A549 (cell line): ENCODE results near the gene PRMT3. TPM values are rescaled to one million over a fixed set of nuclear protein-coding genes. Genes with fewer than 3 reads are reported as not detected.
"Not testable (repeated sequence)": the region's sequence is repeated elsewhere in the genome, so short reads cannot be mapped to it uniquely, and the experiment has no call there.

ENCODE experiments used
- ATAC-seq, 2 experiments: fragments of 200-7000 bp in 1 of 2; fragments of >200 bp in 1 of 2; cut with Nextera tagmentation in 1 of 2; cut with Tn5 transposase in 1 of 2; 3 replicates each; pipeline versions ENCODE4 v1.8.0 to v1.9.1; 2018 to 2020; ENCODE audit warnings: mild to moderate bottlenecking in 1 of 2, moderate library complexity in 1 of 2
- CTCF ChIA-PET: fragments of 300-600 bp; sonication (Branson Sonifier 250); formaldehyde crosslinking; extraction: SDS; loops from one replicate; lab custom pipeline; 2021; ENCODE audit warnings: antibody characterized with exemption, inconsistent platforms; lab: Yijun Ruan, JAX
- POLR2A ChIA-PET: fragments of 350-600 bp; formaldehyde crosslinking; extraction: SDS; loops from one replicate; lab custom pipeline; 2021; ENCODE audit warnings: antibody characterized with exemption, inconsistent platforms; lab: Yijun Ruan, JAX
- DNase-seq, 2 experiments: peaks; one replicate each; pipeline versions ENCODE4 v3.0.0 to v3.0.0-alpha.2; 2011 to 2016; ENCODE audit warnings: low read depth in 1 of 2, low spot score in 1 of 2
- FAIRE-seq: peaks from 2 replicates; lab custom pipeline; 2011; peaks lifted over from hg19 to GRCh38; lab: Jason Lieb, UNC
- H3K27ac ChIP-seq, 2 experiments: fragments of >200 bp; sonication (Bioruptor Twin); formaldehyde crosslinking; 3 replicates each; pipeline ENCODE4 v1.5.1; 2016 to 2017
- H3K4me1 ChIP-seq: fragments of >200 bp; sonication (Bioruptor Twin); formaldehyde crosslinking; 3 replicates; pipeline ENCODE4 v1.6.1; 2016
- H3K4me2 ChIP-seq: fragments of >200 bp; sonication (Bioruptor Twin); formaldehyde crosslinking; 3 replicates; pipeline ENCODE4 v1.6.1; 2016
- H3K4me3 ChIP-seq: fragments of >200 bp; sonication (Bioruptor Twin); formaldehyde crosslinking; 3 replicates; pipeline ENCODE4 v1.5.1; 2016
- H3K9me3 ChIP-seq: fragments of >200 bp; sonication (Bioruptor Twin); formaldehyde crosslinking; 3 replicates; pipeline ENCODE4 v1.6.1; 2016
- BCL3 ChIP-seq: fragments of >200 bp; sonication (Bioruptor Twin); formaldehyde crosslinking; IDR thresholded peaks from 3 replicates; pipeline ENCODE4 v1.6.1; 2016
- CEBPB ChIP-seq, 2 experiments: fragments of >200 bp in 1 of 2; sonication (Bioruptor Twin) in 1 of 2; formaldehyde crosslinking in 1 of 2; IDR thresholded peaks; 2 replicates each; pipeline ENCODE4 v1.6.1; 2012 to 2016
- E2F6 ChIP-seq: IDR thresholded peaks from 2 replicates; pipeline ENCODE4 v1.6.1; 2012; ENCODE audit warnings: low read depth, borderline replicate concordance
- ELK1 ChIP-seq: fragments of 150-350 bp; IDR thresholded peaks from 2 replicates; pipeline ENCODE4 v1.6.1; 2014; ENCODE audit warnings: low read depth, mild to moderate bottlenecking, low read length
- ESRRA ChIP-seq: fragments of 150-350 bp; IDR thresholded peaks from 2 replicates; pipeline ENCODE4 v1.6.1; 2014; ENCODE audit warnings: mild to moderate bottlenecking, low read length, borderline replicate concordance
- HES2 ChIP-seq: fragments of >200 bp; sonication (Bioruptor Twin); formaldehyde crosslinking; IDR thresholded peaks from 2 replicates; pipeline ENCODE4 v1.6.1; 2016
- HMGXB4 ChIP-seq: fragments of 250-450 bp; sonication (Bioruptor Pico); IDR thresholded peaks from 2 replicates; pipeline ENCODE4 v1.5.0; 2021; ENCODE audit warnings: mild to moderate bottlenecking, moderate library complexity, borderline replicate concordance
- HOXB5 ChIP-seq: fragments of 250-450 bp; sonication (Bioruptor Pico); IDR thresholded peaks from 2 replicates; pipeline ENCODE4 v1.5.0; 2020; ENCODE audit warnings: mild to moderate bottlenecking, moderate library complexity
- KDM5A ChIP-seq: fragments of 200-600 bp; sonication (generic); IDR thresholded peaks from 2 replicates; pipeline ENCODE4 v1.6.1; 2016; ENCODE audit warnings: antibody characterized with exemption, mild to moderate bottlenecking
- MYC ChIP-seq: IDR thresholded peaks from 2 replicates; pipeline ENCODE4 v1.6.1; 2012; ENCODE audit warnings: mild to moderate bottlenecking, inconsistent platforms, low read length, improper control_type of control experiment, borderline replicate concordance
- NPAS2 ChIP-seq: fragments of 250-450 bp; sonication (Bioruptor Pico); IDR thresholded peaks from 2 replicates; pipeline ENCODE4 v1.8.0; 2022; ENCODE audit warnings: mild to moderate bottlenecking, moderate library complexity, borderline replicate concordance
- PHF8 ChIP-seq: fragments of 200-600 bp; sonication (generic); IDR thresholded peaks from 2 replicates; pipeline ENCODE4 v1.6.1; 2016; ENCODE audit warnings: low read depth, mild to moderate bottlenecking, antibody characterized with exemption, moderate library complexity, borderline replicate concordance
- POLR2AphosphoS2 ChIP-seq: conservative IDR thresholded peaks from 2 replicates; pipeline ENCODE4 v1.6.1; 2012; ENCODE audit warnings: low read length, improper control_type of control experiment, inconsistent platforms
- TFCP2L1 ChIP-seq: fragments of 250-450 bp; sonication (Bioruptor Pico); IDR thresholded peaks from 2 replicates; pipeline ENCODE4 v1.5.0; 2021; ENCODE audit warnings: mild to moderate bottlenecking
- TP53 ChIP-seq: fragments of 250-450 bp; sonication (Bioruptor Pico); IDR thresholded peaks from 2 replicates; pipeline ENCODE4 v1.5.0; 2021; ENCODE audit warnings: mild to moderate bottlenecking, moderate library complexity
- WGBS: methylation state at CpG from one replicate; pipeline ENCODE4 v1.1.6; 2017; ENCODE audit errors: missing lambda C conversion rate; 5-methylcytosine and 5-hydroxymethylcytosine counted together
- polyA plus RNA-seq, 4 experiments: library from polyadenylated mRNA; depleted of rRNA in 3 of 4; stranded (reverse); fragments of >200 nt; fragmentation: RNase III in 1 of 4; extraction: RNeasy Plus Mini Kit Qiagen cat#74134 plus additional on column Dnase treatment in 1 of 4; gene quantifications; 2 replicates in 3 of 4; 3 replicates in 1 of 4; pipeline ENCODE4 v1.2.3, GENCODE V29; 2011 to 2017

Gene PRMT3
- polyA plus RNA-seq, 2 of the 4 experiments (the other 2 are of a cell fraction) = 34.6 to 53.9 TPM

GRCh38 chr11:20470348-20470747 lies 82.8 kb downstream of the PRMT3 start:
- H3K27ac ChIP-seq = no peak overlapping the region
- H3K4me2 ChIP-seq = no peak overlapping the region
- 94% methylated on average over 4 of the region's 4 CpGs for WGBS
- DNase-seq (no peak), FAIRE-seq (no peak), ATAC-seq (no peak)
- H3K4me1 ChIP-seq = no peaks in the 10 kb centered on the region
- H3K4me3 ChIP-seq = no peak overlapping the region
- ChIA-PET CTCF (no interaction called here), POLR2A (no interaction called here)
- H3K9me3 ChIP-seq = 0 out of 3 replicates have a peak, but pooled peaks cover 2% of the 10 kb centered on the region
- TF ChIP-seq E2F6 = no peak

- H3K4me1 ChIP-seq, H3K4me2 ChIP-seq, CTCF ChIA-PET, H3K4me3 ChIP-seq, ATAC-seq, DNase-seq, H3K9me3 ChIP-seq, POLR2A ChIA-PET, H3K27ac ChIP-seq, FAIRE-seq: not testable (repeated sequence)
Measured at GRCh38 chr11:20471929-20472328, 84.4 kb downstream of the PRMT3 start.

- H3K4me3 ChIP-seq = no peak overlapping the region
- FAIRE-seq (no peak), DNase-seq (no peak), ATAC-seq (peak in 1 of 2 experiments; percentile 37; a peak in 3 of 6 replicates)
- 96% methylated on average over 7 of the region's 7 CpGs for WGBS
- ChIA-PET POLR2A (no interaction called here), CTCF (no interaction called here)
- no peak overlapping the region for H3K27ac ChIP-seq
- H3K4me2 ChIP-seq = no peak overlapping the region
- H3K4me1 ChIP-seq = peaks cover 22% of the 10 kb centered on the region
- no peak for TF ChIP-seq POLR2AphosphoS2
- TF ChIP-seq HOXB5 (CRISPR knock-in tag) = no peak
- TF ChIP-seq MYC = no peak
- TF ChIP-seq NPAS2 = no peak
- no peak for TF ChIP-seq HES2
- TF ChIP-seq ESRRA = no peak
- TF ChIP-seq ELK1 = no peak
- TF ChIP-seq PHF8 = no peak
- no peak for TF ChIP-seq CEBPB (IDR thresholded peaks at IDR 0.05)
- no peak for TF ChIP-seq TP53 (CRISPR knock-in tag)
- no peak for TF ChIP-seq HMGXB4 (CRISPR knock-in tag)
- no peak for TF ChIP-seq BCL3
- TF ChIP-seq TFCP2L1 = no peak
- TF ChIP-seq KDM5A = no peak
- 0 out of 3 replicates have a peak, but pooled peaks cover 2% of the 10 kb centered on the region for H3K9me3 ChIP-seq
Measured at GRCh38 chr11:20474176-20474881, 86.8 kb downstream of the PRMT3 start.
